SK-MEL-5 (cell line): Measurements from ENCODE around the gene AKR1D1. TPM values are rescaled to one million over a fixed set of nuclear protein-coding genes. Genes with fewer than 3 reads are reported as not detected.
"Not testable (repeated sequence)": the region's sequence is repeated elsewhere in the genome, so short reads cannot be mapped to it uniquely, and the experiment has no call there.

Source experiments
- DNase-seq: peaks from one replicate; pipeline ENCODE4 v3.0.0-alpha.2; 2016; ENCODE audit warnings: low read depth, low spot score
- in situ Hi-C: cut with HindIII; loops from 2 replicates; pipeline ENCODE4 v1.10.0; 2016; ENCODE audit warnings: low sequenced_read_pairs, high pct_unique_total_duplicates, low pct_unique_long_range_greater_than_20kb
- polyA plus RNA-seq, 2 experiments: library from polyadenylated mRNA; depleted of rRNA; stranded (reverse); fragments of >200 nt; gene quantifications; 2 replicates each; pipeline ENCODE4 v1.2.3, GENCODE V29; 2015
- total RNA-seq: library from RNA; depleted of rRNA; stranded (reverse); fragments of >200 nt; shearing (Covaris generic); gene quantifications from 2 replicates; pipeline ENCODE4 v1.2.3, GENCODE V29; 2014; rRNA removed

Gene AKR1D1
- 0.13 TPM in 1 of 2 replicates, not detected in the other for total RNA-seq
- not detected in 2 replicates for polyA plus RNA-seq (2015; cell fraction: cytosol; rRNA removed)
- not detected in 2 replicates for polyA plus RNA-seq (2015; cell fraction: nucleus; rRNA removed)

- DNase-seq = no peak
- in situ Hi-C loops = no loop called here
These were observed at the start of gene AKR1D1 for GRCh38 chr7:138076196-138076595. AKR1D1 (plus strand) TSS chr7:138076459; CDS start chr7:138076519, 60 bp downstream.

- DNase-seq = no peak
- in situ Hi-C loops = no loop called here
These were observed 49.2 kb upstream of the AKR1D1 start for GRCh38 chr7:138027100-138027499.

DNA sequence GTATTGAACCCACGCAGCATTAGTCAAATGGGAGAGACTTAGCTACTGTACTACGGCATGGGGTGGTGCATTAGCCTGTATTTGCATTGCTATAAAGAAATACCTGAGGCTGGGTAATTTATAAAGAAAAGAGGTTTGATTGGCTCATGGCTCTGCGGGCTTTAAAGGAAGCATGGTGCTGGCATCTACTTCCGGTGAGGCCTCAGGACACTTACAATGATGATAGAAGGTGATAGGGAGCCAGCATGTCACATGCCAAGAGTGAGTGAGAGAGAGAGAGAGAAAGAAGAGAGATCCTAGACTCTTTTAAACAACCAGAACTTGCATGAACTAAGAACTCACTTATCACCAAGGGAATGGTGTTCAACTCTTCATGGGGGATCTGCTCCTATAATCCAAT is 47.1 kb upstream of the AKR1D1 start:
- in situ Hi-C loops = no loop called here
- no peak for DNase-seq

DNA sequence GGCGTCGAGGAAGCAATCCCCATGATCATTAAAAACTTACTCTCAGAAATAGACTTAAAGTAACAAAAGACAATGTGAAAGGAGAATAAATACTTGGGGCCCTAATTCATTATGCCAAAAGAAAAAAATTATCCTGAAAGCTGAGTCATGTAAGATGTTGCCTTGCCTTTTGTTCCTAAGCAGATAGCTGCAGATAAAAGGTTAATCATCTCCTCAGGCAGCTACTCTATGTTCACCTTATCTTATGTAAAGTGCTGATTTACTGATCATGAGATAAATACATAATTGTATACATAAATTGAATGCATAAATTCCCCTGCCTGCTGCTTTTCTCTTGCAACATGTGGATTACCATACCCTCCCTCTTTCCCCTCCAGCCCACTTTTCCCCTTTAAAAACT is 46.3 kb upstream of the AKR1D1 start:
- in situ Hi-C loops = no loop called here
- DNase-seq = no peak

DNA sequence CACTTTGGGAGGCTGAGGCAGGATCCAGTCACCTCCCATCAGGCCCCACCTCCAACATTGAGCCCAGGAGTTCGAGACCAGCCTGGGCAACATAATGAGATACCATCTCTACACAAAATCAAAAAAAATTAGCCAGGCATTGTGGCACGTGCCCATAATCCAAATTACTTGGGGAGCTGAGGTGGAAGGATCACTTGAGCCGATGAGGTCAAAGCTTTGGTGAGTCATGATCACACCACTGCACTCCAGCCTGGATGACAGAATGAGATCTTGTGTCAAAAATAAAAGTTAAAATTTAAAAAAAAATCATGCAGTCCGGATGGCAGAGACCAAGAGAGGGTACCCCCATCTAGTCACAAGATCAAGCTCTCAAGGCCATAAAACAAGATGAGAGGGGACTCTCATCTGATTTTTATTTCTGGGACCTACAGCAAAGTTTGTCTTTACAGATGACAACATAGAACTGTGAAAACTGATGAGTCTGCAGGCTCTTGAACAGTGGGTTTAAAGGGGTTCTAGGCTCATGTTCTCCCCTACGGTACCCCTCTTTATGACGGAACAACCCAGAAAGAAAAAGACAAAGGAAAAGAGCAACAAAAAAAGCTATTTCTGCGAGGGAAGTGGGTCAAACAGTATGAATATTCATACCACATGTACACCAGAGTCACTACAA is 45.4 kb upstream of the AKR1D1 start:
- peak; percentile 55 for DNase-seq
- in situ Hi-C loops = no loop called here

DNA sequence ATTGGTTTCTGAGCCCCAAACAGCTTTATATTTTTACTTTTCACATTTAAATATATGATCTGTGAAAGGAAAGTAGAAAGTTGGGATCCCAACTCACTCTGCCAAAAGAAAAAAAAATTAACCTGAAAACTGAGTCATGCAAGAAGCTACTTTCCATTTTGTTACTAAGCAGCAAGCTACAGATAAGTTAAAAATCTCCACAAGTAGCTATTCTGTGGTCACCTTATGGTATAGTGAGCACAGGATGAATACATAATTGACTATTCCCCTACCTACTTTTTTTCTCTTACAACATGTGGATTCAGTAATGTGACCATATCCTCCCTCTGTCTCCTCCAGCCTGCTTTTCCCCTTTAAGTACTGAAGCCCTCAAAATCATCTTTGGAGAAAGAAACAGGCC is 44.1 kb upstream of the AKR1D1 start:
- in situ Hi-C loops = no loop called here
- DNase-seq = no peak

DNA sequence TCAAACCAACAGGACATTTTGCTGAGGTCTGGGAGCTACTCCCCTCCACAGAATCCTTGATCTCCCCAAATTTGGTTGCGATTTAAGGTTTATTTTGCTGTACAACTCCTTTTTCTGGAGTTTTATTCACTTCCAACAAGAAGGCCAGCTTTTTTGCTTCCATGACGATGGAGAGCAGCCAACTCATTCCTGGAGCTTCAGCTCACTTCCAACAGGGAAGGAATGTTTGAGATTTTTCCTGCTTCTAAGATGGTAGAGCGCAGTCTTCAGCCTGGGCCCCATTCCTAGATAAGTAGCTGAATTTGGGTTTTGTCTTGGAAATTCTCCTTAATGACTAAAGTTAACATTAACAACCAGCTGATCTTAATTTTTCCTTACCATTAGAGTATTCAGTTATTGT is 43.5 kb upstream of the AKR1D1 start:
- in situ Hi-C loops = no loop called here
- DNase-seq = no peak

DNA sequence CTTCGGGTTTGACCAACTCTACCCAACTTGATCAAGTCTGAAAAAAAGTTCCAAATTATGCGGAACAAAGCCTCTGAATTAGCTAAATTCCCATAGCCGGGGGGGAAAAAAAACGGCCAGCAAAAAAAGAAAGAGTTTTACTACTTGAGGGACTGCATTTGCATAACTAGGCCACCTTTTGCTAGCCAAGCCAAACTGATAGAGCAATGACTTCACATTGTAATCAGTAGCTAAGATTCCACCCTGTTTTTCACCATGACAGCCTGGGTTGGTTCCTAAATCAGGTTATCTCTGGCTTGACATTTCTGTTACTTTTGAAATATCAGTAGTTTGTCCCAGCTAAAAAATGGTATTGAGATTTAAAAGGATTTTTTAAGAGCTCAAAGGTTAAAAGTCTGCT is 43.0 kb upstream of the AKR1D1 start:
- in situ Hi-C loops = no loop called here
- DNase-seq = no peak

DNA sequence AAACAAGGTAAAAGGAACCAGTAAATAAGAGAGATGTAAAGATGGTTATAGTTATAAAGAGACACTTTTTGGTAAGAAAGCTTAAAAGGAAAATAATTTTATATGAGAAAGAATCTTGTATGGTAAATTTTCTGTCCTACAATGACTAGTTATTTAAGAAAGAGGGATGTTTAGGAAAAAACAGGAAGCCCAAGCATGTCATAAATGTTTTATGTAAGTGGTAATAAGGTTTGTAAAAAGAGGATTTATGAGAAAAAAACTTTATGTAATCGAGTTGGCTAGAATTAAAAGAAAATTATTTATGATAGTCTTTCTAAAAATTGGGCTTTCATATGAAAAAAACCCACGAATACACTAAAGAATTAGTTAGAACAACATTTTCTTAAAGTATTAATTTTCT is 40.1 kb upstream of the AKR1D1 start:
- no peak for DNase-seq
- in situ Hi-C loops = no loop called here

DNA sequence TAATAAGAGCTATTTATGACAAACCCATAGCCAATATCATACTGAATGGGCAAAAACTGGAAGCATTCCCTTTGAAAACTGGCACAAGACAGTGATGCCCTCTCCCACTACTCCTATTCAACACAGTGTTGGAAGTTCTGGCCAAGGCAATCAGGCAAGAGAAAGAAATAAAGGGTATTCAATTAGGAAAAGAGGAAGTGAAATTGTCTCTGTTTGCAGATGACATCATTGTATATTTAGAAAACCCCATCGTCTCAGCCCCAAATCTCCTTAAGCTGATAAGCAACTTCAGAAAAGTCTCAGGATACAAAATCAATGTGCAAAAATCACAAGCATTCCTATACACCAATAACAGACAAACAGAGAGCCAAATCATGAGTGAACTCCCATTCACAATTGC is 36.2 kb upstream of the AKR1D1 start:
- in situ Hi-C loops, DNase-seq: not testable (repeated sequence)

- no peak for DNase-seq
- in situ Hi-C loops = no loop called here
These were observed 31.4 kb upstream of the AKR1D1 start for GRCh38 chr7:138044897-138045296.

- in situ Hi-C loops = no loop called here
- DNase-seq = no peak
These were observed 28.4 kb upstream of the AKR1D1 start for GRCh38 chr7:138047907-138048306.

DNA sequence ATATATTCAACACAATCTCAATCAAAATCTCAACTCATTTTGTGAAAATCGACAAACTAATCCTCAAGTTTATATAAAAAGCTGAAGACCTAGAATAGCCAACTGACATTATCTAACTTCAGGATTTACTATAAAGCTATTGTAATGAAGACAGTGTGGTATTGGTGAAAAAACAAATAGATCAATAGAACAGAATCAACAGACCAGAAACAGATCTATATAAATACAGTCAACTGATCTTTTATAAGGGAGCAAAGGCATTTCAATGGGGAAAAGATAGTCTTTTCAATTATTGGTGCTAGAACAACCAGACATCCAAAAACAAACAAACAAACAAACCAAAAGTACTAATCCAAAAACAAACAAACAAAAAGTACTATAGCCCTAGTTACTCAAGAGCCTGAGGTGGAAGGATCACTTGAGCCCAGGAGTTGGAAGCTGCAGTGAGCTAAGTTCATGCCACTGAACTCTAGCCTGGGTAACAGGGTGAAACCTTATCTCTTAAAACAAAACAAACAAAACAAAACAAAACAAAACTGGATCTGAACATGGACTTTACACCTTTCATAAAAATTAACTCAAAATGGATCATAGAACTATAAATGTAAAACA is 26.6 kb upstream of the AKR1D1 start:
- in situ Hi-C loops = no loop called here

GRCh38 chr7:138051712-138052247 is 24.5 kb upstream of the AKR1D1 start:
- DNase-seq, in situ Hi-C loops: not testable (repeated sequence)

More for the DNA sequence above, 26.6 kb upstream of the AKR1D1 start:
- DNase-seq = no peak

DNA sequence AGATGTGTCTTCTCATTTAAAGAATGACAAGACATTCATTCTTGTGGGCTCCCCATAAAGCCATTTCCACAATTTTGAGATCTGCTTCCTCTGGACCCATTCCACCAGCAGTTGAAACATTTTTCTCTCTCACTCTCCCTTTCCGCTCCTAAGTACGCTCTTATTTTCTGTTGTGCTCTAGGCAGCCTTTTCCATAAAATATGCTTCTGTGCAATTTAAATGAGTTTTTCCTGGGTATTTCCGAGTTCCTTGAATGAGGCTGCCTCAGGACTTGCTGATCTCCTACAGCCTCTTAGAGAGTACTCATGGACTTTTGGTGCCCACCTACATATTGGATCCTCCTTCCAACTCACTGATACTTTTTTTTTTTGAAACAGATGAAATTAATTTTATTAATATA is 23.6 kb upstream of the AKR1D1 start:
- DNase-seq = no peak
- in situ Hi-C loops = no loop called here

DNA sequence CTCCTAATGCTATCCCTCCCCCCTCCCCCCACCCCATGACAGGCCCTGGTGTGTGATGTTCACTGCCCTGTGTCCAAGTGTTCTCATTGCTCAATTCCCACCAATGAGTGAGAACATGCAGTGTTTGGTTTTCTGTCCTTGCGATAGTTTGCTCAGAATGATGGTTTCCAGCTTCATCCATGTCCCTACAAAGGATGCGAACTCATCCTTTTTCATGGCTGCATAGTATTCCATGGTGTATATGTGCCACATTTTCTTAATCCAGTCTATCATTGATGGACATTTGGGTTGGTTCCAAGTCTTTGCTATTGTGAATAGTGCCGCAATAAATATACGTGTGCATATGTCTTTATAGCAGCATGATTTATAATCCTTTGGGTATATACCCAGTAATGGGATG is 20.6 kb upstream of the AKR1D1 start:
- DNase-seq, in situ Hi-C loops: not testable (repeated sequence)

GRCh38 chr7:138063400-138063799 is 12.9 kb upstream of the AKR1D1 start:
- in situ Hi-C loops = no loop called here
- DNase-seq = no peak

GRCh38 chr7:138064856-138065357 is 11.4 kb upstream of the AKR1D1 start:
- DNase-seq = no peak
- in situ Hi-C loops = no loop called here

DNA sequence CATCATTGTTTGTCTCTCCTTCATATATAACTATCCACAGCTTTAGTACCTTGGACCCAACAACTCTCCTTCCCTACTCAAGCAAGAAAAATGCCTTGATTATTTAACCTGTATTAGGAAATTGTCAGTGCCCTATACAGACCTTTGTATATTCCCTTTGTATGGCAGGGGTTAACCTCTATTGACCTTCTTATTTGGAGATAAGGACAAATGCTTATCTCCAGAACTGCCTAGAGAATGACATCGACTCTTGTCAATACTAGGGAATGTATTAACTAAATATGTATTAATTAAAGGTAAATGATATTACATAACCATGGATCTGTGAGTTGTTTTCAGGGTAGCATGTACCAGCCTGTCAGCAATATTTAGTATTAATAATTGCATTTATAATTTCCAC is 10.4 kb upstream of the AKR1D1 start:
- DNase-seq = no peak
- in situ Hi-C loops = no loop called here
